Measurements from ENCODE around the gene DCANP1.

DCANP1 gene

GRCh38 chr5:135452321-135453030 lies 5.3 kb upstream of the DCANP1 start, which contains the start of gene TIFAB:
TIFAB (minus strand) TSS chr5:135452351; CDS start chr5:135449939, 2,412 bp downstream.
- TF ChIP-seq MYC (IDR thresholded peaks at IDR 0.05; ENCODE audit: low read depth, low read length) (no peak), CTCF (IDR thresholded peaks at IDR 0.05; ENCODE audit: low read depth, low read length) (no peak), MAX (IDR thresholded peaks at IDR 0.05; ENCODE audit: low read depth, low read length) (no peak), POLR2A (IDR thresholded peaks at IDR 0.05; ENCODE audit: extremely low read depth, insufficient read length) (no peak)

GRCh38 chr5:135451581-135452320 lies 4.6 kb upstream of the DCANP1 start:
- TF ChIP-seq CTCF (IDR thresholded peaks at IDR 0.05; ENCODE audit: low read depth, low read length): no peak
- TF ChIP-seq POLR2A (IDR thresholded peaks at IDR 0.05; ENCODE audit: extremely low read depth, insufficient read length): no peak
- no peak for TF ChIP-seq MAX (IDR thresholded peaks at IDR 0.05; ENCODE audit: low read depth, low read length)
- TF ChIP-seq MYC (IDR thresholded peaks at IDR 0.05; ENCODE audit: low read depth, low read length): no peak
- no peak overlapping the region for H3K4me3 ChIP-seq (ENCODE audit: low read depth, low read length)
- DNase-seq (ENCODE audit: low read depth): no peak

More at GRCh38 chr5:135452321-135453030, 5.3 kb upstream of the DCANP1 start, which contains the start of gene TIFAB:
- no peak within 1 kb of the TSS for H3K4me3 ChIP-seq (ENCODE audit: low read depth, low read length)
- peak; percentile 48 for DNase-seq (ENCODE audit: low read depth)

- no peak overlapping the region for H3K4me3 ChIP-seq (ENCODE audit: low read depth, low read length)
- TF ChIP-seq MYC (IDR thresholded peaks at IDR 0.05; ENCODE audit: low read depth, low read length): no peak
- TF ChIP-seq MAX (IDR thresholded peaks at IDR 0.05; ENCODE audit: low read depth, low read length): no peak
- TF ChIP-seq POLR2A (IDR thresholded peaks at IDR 0.05; ENCODE audit: extremely low read depth, insufficient read length): no peak
- TF ChIP-seq CTCF (IDR thresholded peaks at IDR 0.05; ENCODE audit: low read depth, low read length): no peak
- DNase-seq (ENCODE audit: low read depth): no peak
These were observed 3.8 kb upstream of the DCANP1 start for GRCh38 chr5:135450952-135451351.

GRCh38 chr5:135450336-135450735 lies 3.2 kb upstream of the DCANP1 start:
- TF ChIP-seq MAX (IDR thresholded peaks at IDR 0.05; ENCODE audit: low read depth, low read length): no peak
- no peak for TF ChIP-seq CTCF (IDR thresholded peaks at IDR 0.05; ENCODE audit: low read depth, low read length)
- no peak for TF ChIP-seq POLR2A (IDR thresholded peaks at IDR 0.05; ENCODE audit: extremely low read depth, insufficient read length)
- TF ChIP-seq MYC (IDR thresholded peaks at IDR 0.05; ENCODE audit: low read depth, low read length): no peak
- no peak overlapping the region for H3K4me3 ChIP-seq (ENCODE audit: low read depth, low read length)
- DNase-seq (ENCODE audit: low read depth): no peak

- no peak for DNase-seq (ENCODE audit: low read depth)
- no peak overlapping the region for H3K4me3 ChIP-seq (ENCODE audit: low read depth, low read length)
- TF ChIP-seq CTCF (IDR thresholded peaks at IDR 0.05; ENCODE audit: low read depth, low read length) (no peak), MYC (IDR thresholded peaks at IDR 0.05; ENCODE audit: low read depth, low read length) (no peak), MAX (IDR thresholded peaks at IDR 0.05; ENCODE audit: low read depth, low read length) (no peak), POLR2A (IDR thresholded peaks at IDR 0.05; ENCODE audit: extremely low read depth, insufficient read length) (no peak)
These were observed 2.5 kb upstream of the DCANP1 start for GRCh38 chr5:135449644-135450043.

Data from NB4 (cell line).